HG03196 (cell line): ENCODE results near the gene LAMA4.

ENCODE experiments used
- ATAC-seq: cut with Tn5 transposase; IDR thresholded peaks from one replicate; pipeline ENCODE4 v1.9.1; 2021; ENCODE audit not compliant: unreplicated experiment

Gene LAMA4

GRCh38 chr6:112191509-112192020 is 62.8 kb downstream of the LAMA4 start:
- ATAC-seq, result no peak

- ATAC-seq, result no peak
Observed at GRCh38 chr6:112190164-112190563, 64.2 kb downstream of the LAMA4 start.

GRCh38 chr6:112189494-112189893 is 64.9 kb downstream of the LAMA4 start:
- no peak for ATAC-seq

GRCh38 chr6:112188906-112189305 is 65.5 kb downstream of the LAMA4 start:
- ATAC-seq, result no peak

- no peak for ATAC-seq
Observed at GRCh38 chr6:112187736-112188135, 66.6 kb downstream of the LAMA4 start.

GRCh38 chr6:112184951-112185350 is 69.4 kb downstream of the LAMA4 start:
- no peak for ATAC-seq

- ATAC-seq, result no peak
Observed at GRCh38 chr6:112183271-112183671, 71.1 kb downstream of the LAMA4 start.

- no peak for ATAC-seq
Observed at GRCh38 chr6:112181130-112181529, 73.2 kb downstream of the LAMA4 start.

GRCh38 chr6:112180095-112180820 is 74.1 kb downstream of the LAMA4 start:
- no peak for ATAC-seq

GRCh38 chr6:112179631-112180030 is 74.7 kb downstream of the LAMA4 start:
- no peak for ATAC-seq

GRCh38 chr6:112178846-112179245 is 75.5 kb downstream of the LAMA4 start:
- ATAC-seq, result no peak

GRCh38 chr6:112177092-112177491 is 77.3 kb downstream of the LAMA4 start:
- no peak for ATAC-seq

- ATAC-seq, result no peak
Observed at GRCh38 chr6:112176175-112176574, 78.2 kb downstream of the LAMA4 start.

GRCh38 chr6:112173221-112173804 is 81.1 kb downstream of the LAMA4 start:
- no peak for ATAC-seq

- no peak for ATAC-seq
Observed at GRCh38 chr6:112172540-112172939, 81.8 kb downstream of the LAMA4 start.

GRCh38 chr6:112169541-112169940 is 84.8 kb downstream of the LAMA4 start:
- no peak for ATAC-seq

- peak; percentile 99 for ATAC-seq
Observed at GRCh38 chr6:112163295-112164257, 90.8 kb downstream of the LAMA4 start.

GRCh38 chr6:112160745-112161144 is 93.6 kb downstream of the LAMA4 start:
- no peak for ATAC-seq

GRCh38 chr6:112156668-112157067 is 97.7 kb downstream of the LAMA4 start:
- ATAC-seq, result no peak

- no peak for ATAC-seq
Observed at GRCh38 chr6:112155886-112156285, 98.5 kb downstream of the LAMA4 start.

- ATAC-seq, result no peak
Observed at GRCh38 chr6:112154711-112155110, 99.7 kb downstream of the LAMA4 start.
